HG03097 (cell line): ENCODE measurements around the gene IFITM1.
"Not testable (repeated sequence)": the region's sequence is repeated elsewhere in the genome, so short reads cannot be mapped to it uniquely, and the experiment has no call there.

Experiments
- ATAC-seq: cut with Tn5 transposase; IDR thresholded peaks from one replicate; pipeline ENCODE4 v1.9.1; 2021; ENCODE audit not compliant: unreplicated experiment, low FRiP score

The IFITM1 gene

GRCh38 chr11:307766-308708 is 5.8 kb upstream of the IFITM1 start, which contains the start of gene IFITM2:
Gene IFITM2, plus strand, starts transcription at chr11:307816. Its CDS starts 377 bp downstream, at chr11:308193.
- not testable (repeated sequence) for ATAC-seq

DNA sequence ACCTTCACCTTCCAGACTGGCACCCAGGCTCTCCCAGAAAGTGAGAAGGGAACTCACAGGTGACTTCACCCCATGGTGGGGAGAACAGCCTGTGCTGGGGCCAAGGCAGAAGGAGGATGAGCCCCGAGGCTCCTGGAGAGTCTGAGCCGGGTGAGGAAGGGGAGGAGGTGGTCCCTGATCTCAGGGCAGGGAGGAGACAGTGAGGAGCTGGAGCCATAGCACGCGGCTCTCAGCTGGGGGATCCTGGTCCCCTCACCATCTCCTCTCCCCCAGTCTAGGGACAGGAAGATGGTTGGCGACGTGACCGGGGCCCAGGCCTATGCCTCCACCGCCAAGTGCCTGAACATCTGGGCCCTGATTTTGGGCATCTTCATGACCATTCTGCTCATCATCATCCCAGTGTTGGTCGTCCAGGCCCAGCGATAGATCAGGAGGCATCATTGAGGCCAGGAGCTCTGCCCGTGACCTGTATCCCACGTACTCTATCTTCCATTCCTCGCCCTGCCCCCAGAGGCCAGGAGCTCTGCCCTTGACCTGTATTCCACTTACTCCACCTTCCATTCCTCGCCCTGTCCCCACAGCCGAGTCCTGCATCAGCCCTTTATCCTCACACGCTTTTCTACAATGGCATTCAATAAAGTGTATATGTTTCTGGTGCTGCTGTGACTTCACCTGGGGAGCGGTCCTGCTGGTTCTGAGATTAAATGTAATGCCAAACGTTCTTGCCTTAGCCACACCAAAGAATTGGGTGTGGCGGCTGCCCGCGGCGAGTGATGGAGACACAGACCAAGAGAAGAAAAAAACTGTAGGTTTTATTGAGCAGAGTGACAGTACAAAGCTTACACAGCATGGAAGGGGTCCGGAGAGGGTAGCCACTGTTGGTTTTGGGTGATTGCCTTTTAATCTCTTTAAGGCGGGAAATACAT is 4.8 kb upstream of the IFITM1 start:
- ATAC-seq: not testable (repeated sequence)

DNA sequence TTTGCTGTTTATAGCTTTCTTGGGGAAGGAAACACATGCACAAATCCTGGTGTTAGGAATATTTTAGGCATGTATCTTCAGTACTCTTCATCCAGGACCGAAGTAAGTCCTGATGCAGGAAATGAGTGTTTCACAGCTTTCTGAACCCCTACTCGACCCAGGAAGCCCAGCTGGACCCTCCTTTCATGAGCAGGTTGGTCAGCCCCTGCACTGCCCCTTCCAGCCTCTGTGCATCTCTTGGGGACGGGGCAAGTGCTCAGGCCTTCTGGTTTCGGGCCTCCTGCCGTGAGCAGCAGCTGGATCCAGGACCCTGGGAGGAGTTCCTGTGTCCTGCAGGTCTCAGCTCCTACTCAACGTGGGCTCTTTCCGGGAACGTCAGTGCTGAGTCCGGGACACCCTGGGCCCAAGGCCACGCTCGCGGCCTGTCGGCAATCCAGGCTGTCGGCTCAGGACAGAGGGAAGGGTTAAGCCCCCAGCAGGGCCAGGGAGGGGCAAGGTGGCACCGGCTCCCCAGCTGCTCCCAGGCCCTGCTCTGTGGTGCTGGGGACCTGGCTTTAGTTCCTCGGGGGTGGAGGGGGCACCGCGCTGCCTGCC is 3.8 kb upstream of the IFITM1 start:
- ATAC-seq: not testable (repeated sequence)

DNA sequence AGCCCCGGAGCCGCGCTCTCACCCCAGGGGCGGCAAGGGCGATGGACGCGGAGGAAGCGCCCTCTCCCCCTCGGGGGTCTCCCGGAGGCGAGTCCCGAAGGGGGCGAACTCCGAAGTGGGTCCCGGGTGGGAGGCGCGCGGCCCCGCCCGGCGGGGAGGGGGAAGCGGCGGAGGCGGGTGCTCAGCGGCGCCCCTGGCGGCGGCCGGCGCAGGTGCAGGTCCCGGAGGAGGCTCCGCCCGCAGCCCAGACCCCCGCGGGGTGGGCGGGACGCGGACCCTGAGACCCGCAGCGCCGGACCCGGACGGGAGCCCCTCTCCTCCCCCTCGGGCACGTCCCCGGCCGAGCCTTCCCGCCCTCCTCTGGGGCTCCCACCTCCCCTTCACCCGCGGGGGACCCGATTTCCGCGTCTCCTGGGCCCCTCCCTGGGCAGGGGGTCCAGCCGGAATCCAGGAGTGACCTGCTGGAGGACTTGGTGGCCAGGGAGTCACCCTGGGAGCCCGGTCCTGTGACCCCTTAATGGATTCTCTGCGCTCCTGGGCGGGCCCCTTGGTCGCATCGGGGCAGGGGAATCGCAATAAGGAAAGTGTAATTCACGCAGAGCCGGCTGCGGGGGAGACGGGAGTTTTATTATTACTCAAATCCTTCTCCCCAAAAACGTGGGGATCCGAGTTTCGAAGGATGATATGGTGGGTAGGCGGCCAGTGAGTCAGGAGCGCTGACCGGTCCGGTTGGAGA is 2.7 kb upstream of the IFITM1 start:
- ATAC-seq: not testable (repeated sequence)

- ATAC-seq: no peak
These were observed 1.6 kb upstream of the IFITM1 start for GRCh38 chr11:312092-312816.

DNA sequence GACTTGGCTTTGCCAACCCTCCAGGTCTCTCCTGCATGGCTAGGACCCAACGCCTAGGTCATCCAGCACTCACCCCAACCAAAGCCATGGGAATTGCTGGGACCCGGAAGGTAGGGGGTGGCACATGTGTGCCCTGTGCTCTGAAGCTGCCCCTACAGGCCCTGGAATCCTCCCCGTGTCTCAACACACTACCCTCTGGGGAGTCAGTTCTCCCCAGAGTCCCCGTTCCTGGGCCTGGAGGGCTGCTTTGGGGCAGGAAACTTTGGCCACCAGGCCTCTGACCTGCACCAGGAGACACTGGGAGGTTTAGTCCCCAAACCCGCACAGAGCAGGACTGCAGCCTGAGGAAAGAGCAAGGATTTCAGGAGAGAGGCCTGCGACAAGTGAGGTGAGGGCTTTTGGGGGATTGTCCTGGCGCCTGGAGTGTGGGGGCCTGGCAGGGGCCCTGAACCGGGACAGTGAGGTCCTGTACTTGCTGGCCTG is 495 bp upstream of the IFITM1 start:
- no peak for ATAC-seq

GRCh38 chr11:314554-314875 is 675 bp downstream of the IFITM1 start:
- ATAC-seq: not testable (repeated sequence)

- ATAC-seq: no peak
These were observed 1.2 kb downstream of the IFITM1 start for GRCh38 chr11:315051-315481.

DNA sequence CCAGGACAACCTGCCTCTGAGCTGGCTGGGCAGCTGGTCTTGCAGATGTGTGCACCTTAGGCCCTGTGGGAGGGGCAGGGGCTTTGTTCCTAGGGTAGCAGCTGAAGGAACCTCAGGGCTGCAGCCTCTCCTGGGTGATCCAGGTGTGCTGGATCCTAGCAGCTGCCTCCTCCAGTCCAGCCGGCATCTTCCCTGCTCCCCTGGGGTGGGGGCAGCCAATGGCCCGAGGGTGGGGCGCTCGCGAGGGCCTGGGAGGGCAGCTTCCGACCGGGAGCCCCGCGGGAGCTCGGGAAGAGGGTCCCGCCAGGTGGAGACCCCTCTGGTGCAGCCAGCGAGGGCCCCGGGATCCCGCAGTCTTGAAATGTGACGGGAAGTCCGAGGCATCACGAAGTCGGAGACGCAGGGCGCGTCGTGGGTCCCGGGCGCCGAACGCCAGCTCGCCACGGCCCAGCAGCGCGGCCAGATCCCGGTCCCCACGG is 1.7 kb downstream of the IFITM1 start:
- no peak for ATAC-seq

- ATAC-seq: no peak
These were observed 2.3 kb downstream of the IFITM1 start for GRCh38 chr11:316031-316701.

- no peak for ATAC-seq
These were observed 3.1 kb downstream of the IFITM1 start for GRCh38 chr11:316891-317301.

GRCh38 chr11:317668-318404 is 4.0 kb downstream of the IFITM1 start:
- ATAC-seq: not testable (repeated sequence)

DNA sequence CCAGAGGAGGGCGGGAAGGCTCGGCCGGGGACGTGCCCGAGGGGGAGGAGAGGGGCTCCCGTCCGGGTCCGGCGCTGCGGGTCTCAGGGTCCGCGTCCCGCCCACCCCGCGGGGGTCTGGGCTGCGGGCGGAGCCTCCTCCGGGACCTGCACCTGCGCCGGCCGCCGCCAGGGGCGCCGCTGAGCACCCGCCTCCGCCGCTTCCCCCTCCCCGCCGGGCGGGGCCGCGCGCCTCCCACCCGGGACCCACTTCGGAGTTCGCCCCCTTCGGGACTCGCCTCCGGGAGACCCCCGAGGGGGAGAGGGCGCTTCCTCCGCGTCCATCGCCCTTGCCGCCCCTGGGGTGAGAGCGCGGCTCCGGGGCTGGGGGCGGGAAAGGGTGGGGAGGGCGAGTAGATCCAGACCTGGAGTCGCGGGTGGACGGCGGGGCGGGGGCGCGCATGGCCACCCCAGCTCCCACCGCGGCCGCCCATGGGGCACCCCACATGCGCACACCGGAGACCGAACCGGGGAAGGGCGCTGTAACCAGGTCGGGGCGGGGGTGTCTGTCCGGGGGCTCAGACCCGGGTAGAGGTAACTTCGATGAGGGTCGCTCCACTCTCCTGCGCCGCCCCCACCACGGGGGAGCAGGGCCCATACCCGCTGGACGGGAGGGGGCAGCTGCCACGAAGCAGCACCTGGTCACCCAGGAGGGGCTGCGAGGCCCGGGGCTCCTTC is 4.7 kb downstream of the IFITM1 start:
- ATAC-seq: peak; percentile 39

DNA sequence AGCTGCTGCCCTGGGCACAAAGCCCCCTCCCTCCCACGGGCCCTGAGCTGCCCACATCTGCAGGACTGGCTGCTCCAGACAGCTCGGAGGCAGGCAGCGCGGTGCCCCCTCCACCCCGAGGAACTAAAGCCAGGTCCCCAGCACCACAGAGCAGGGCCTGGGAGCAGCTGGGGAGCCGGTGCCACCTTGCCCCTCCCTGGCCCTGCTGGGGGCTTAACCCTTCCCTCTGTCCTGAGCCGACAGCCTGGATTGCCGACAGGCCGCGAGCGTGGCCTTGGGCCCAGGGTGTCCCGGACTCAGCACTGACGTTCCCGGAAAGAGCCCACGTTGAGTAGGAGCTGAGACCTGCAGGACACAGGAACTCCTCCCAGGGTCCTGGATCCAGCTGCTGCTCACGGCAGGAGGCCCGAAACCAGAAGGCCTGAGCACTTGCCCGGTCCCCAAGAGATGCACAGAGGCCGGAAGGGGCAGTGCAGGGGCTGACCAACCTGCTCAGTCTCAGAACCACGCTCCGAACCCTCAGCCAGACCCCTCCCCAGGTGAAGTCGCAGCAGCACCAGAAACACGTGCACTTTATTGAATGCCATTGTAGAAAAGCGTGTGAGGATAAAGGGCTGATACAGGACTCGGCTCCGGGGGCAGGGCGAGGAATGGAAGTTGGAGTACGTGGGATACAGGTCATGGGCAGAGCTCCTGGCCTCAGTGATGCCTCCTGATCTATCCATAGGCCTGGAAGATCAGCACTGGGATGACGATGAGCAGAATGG is 5.5 kb downstream of the IFITM1 start:
- peak; percentile 12 for ATAC-seq

DNA sequence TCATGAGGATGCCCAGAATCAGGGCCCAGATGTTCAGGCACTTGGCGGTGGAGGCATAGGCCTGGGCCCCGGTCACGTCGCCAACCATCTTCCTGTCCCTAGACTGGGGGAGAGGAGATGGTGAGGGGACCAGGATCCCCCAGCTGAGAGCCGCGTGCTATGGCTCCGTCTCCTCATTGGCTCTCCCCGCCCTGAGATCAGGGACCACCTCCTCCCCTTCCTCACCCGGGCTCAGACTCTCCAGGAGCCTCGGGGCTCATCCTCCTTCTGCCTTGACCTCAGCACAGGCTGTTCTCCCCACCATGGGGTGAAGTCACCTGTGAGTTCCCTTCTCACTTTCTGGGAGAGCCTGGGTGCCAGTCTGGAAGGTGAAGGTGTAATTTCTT is 6.0 kb downstream of the IFITM1 start:
- ATAC-seq: not testable (repeated sequence)

- no peak for ATAC-seq
These were observed 10.3 kb downstream of the IFITM1 start for GRCh38 chr11:324156-324555.
